Measurements from ENCODE around the gene TMC6.

DNA sequence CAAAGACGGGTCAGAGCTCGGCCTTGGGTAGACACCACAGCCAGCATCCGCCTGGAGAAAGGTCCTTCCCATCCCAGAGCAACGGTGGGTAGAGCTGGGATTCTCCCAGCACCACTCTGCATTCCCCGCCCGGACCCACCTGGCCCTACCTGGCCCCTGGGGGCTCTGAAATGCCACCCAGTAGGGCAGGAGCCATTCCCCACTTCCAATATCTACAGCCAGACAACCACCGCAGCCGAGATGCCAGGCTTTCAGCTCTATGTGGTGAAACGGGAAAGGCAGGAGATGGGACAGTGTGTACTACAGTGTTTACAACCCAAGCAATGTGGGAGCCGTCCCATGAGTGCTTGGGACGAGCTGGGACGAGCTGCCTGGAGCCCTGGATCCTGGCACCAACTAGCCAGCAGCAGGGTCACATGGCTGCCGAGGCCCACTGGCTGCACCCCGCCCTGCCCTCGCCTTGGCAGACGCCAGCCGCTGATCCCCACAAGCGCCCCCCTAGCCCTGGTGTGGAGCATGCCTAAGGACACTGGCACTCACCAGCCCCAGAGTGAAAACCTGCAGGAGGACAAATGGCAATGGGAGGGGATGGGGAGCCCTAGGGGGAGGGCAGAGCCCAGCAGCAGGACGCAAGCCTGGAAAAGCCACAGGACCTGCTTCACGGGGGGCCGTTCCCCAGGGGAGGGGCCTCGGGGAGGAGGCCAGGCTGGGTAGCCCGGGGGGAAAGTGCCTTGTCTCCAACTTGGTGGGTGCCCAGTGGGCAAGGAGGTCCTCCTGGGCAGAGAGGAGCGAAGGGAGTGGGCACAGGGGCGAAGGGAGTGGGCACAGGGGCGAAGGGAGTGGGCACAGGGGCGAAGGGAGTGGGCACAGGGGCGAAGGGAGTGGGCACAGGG, 13.5 kb downstream of the TMC6 start:
- TF ChIP-seq, protein P1, sequence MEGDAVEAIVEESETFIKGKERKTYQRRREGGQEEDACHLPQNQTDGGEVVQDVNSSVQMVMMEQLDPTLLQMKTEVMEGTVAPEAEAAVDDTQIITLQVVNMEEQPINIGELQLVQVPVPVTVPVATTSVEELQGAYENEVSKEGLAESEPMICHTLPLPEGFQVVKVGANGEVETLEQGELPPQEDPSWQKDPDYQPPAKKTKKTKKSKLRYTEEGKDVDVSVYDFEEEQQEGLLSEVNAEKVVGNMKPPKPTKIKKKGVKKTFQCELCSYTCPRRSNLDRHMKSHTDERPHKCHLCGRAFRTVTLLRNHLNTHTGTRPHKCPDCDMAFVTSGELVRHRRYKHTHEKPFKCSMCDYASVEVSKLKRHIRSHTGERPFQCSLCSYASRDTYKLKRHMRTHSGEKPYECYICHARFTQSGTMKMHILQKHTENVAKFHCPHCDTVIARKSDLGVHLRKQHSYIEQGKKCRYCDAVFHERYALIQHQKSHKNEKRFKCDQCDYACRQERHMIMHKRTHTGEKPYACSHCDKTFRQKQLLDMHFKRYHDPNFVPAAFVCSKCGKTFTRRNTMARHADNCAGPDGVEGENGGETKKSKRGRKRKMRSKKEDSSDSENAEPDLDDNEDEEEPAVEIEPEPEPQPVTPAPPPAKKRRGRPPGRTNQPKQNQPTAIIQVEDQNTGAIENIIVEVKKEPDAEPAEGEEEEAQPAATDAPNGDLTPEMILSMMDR (IDR thresholded peaks at IDR 0.05; ENCODE audit: low read depth, low read length, missing input control), result no peak
- TF ChIP-seq, protein P2, sequence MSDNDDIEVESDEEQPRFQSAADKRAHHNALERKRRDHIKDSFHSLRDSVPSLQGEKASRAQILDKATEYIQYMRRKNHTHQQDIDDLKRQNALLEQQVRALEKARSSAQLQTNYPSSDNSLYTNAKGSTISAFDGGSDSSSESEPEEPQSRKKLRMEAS (IDR thresholded peaks at IDR 0.05), result no peak
- TF ChIP-seq SP1 (IDR thresholded peaks at IDR 0.05) (no peak), FOXA1 (IDR thresholded peaks at IDR 0.05) (no peak), GABPA (IDR thresholded peaks at IDR 0.05 in 1 of 2, conservative IDR thresholded peaks at IDR 0.05 in 1 of 2) (no peak), TAF1 (conservative IDR thresholded peaks at IDR 0.05) (no peak)
